DND-41 (cell line): ENCODE data around the gene ASPG.

Experiments used
- CTCF ChIP-seq: IDR thresholded peaks from 2 replicates; pipeline ENCODE4 v1.5.1; 2012; ENCODE audit warnings: borderline replicate concordance, low read length, moderate library complexity, mild to moderate bottlenecking; ENCODE audit not compliant: poor library complexity, severe bottlenecking; ENCODE audit errors: extremely low read depth
- EZH2 ChIP-seq: IDR thresholded peaks from 3 replicates; pipeline ENCODE4 v1.6.1; 2012; ENCODE audit warnings: borderline replicate concordance, low read depth, mild to moderate bottlenecking, moderate library complexity, low read length, inconsistent platforms; ENCODE audit not compliant: severe bottlenecking

- no peak for TF ChIP-seq CTCF
- TF ChIP-seq EZH2: no peak
Observed at GRCh38 chr14:104041430-104042104, 43.9 kb upstream of the ASPG start.
